HL-60 (cell line): ENCODE measurements around the gene NCK2.

Source experiments
- CTCF ChIP-seq: IDR thresholded peaks from one replicate; pipeline ENCODE4 v1.5.1; 2011; ENCODE audit warnings: low read length, control low read depth, inconsistent platforms; ENCODE audit not compliant: insufficient read depth
- GABPA ChIP-seq: IDR thresholded peaks from 2 replicates; pipeline ENCODE4 v1.6.1; 2012; ENCODE audit warnings: low read depth
- POLR2AphosphoS5 ChIP-seq: IDR thresholded peaks from 2 replicates; pipeline ENCODE4 v1.6.1; 2012; ENCODE audit warnings: low read depth
- REST ChIP-seq: IDR thresholded peaks from 2 replicates; pipeline ENCODE4 v1.6.1; 2012; ENCODE audit warnings: low read depth; ENCODE audit not compliant: insufficient replicate concordance

GRCh38 chr2:105798595-105798994 is 53.9 kb downstream of the NCK2 start:
- TF ChIP-seq CTCF (no peak), GABPA (no peak), POLR2AphosphoS5 (no peak), REST (no peak)
